Right lobe of liver (tissue), 4 donors: Measurements from ENCODE around the gene SLC12A2.

Experiments
- POLR2A ChIP-seq: fragments of 450-650 bp; IDR thresholded peaks from one replicate; pipeline ENCODE4 v1.6.1; 2017; ENCODE audit warnings: antibody characterized with exemption, mild to moderate bottlenecking
- TF ChIP-seq, protein P1 (sequence below), 4 donors: fragments of 200-600 bp in 3 of 4; fragments of 450-650 bp in 1 of 4; IDR thresholded peaks; one replicate each; pipeline versions ENCODE4 v1.5.1 to v1.8.0; 2016 to 2022; ENCODE audit warnings: antibody characterized with exemption in 4 of 4, mild to moderate bottlenecking in 2 of 4
- donor health status: DM: no; HTN: no; CAD: no.
- donor health status: DM: no; HTN: no; CAD: no.
- donor health status: DM: no; HTN: yes; CAD: no.

DNA sequence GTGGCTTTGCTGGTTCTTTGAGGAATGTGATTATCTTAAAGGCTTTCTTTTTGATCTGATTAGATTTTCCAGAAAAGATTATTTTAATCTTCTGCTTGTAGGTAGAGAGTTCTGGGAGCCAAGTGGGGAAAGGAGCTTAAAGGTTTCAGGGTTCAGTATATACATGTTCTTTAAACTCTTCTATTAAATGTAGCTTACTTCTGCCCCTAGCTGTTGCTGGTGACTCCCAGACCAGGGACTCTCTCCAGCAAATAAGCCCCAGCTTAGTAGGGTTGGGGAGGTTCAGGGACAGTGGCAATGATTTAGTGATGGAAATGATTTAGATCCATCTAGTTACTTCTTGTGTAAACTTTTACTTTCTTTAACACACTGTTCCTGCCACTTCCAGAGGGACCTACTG lies 72.2 kb downstream of the SLC12A2 start:
- TF ChIP-seq, protein P1, sequence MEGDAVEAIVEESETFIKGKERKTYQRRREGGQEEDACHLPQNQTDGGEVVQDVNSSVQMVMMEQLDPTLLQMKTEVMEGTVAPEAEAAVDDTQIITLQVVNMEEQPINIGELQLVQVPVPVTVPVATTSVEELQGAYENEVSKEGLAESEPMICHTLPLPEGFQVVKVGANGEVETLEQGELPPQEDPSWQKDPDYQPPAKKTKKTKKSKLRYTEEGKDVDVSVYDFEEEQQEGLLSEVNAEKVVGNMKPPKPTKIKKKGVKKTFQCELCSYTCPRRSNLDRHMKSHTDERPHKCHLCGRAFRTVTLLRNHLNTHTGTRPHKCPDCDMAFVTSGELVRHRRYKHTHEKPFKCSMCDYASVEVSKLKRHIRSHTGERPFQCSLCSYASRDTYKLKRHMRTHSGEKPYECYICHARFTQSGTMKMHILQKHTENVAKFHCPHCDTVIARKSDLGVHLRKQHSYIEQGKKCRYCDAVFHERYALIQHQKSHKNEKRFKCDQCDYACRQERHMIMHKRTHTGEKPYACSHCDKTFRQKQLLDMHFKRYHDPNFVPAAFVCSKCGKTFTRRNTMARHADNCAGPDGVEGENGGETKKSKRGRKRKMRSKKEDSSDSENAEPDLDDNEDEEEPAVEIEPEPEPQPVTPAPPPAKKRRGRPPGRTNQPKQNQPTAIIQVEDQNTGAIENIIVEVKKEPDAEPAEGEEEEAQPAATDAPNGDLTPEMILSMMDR (IDR thresholded peaks at IDR 0.05) = no peak
- no peak for TF ChIP-seq POLR2A
